Measurements from ENCODE around the gene EPHB4.

The EPHB4 gene

GRCh38 chr7:100779359-100779758 lies 48.0 kb downstream of the EPHB4 start:
- Mint-ChIP-seq H3K36me3 (ENCODE audit: low read depth) (no peaks in the 10 kb centered on the region), H3K9me3 (peaks cover 4% of the 10 kb centered on the region)
- no peak for TF ChIP-seq CTCF (IDR thresholded peaks at IDR 0.05; ENCODE audit: unreplicated experiment in 3 of 3)

GRCh38 chr7:100778061-100778621 lies 49.2 kb downstream of the EPHB4 start:
- H3K27ac Mint-ChIP-seq, result no peak overlapping the region
- no peaks in the 10 kb centered on the region for H3K36me3 Mint-ChIP-seq (ENCODE audit: low read depth)
- no peaks in the 10 kb centered on the region for H3K9me3 Mint-ChIP-seq
- TF ChIP-seq CTCF (IDR thresholded peaks at IDR 0.05; ENCODE audit: unreplicated experiment in 3 of 3), result no peak
- no peak overlapping the region for H3K4me3 Mint-ChIP-seq
- peaks cover 3% of the 10 kb centered on the region for H3K27me3 Mint-ChIP-seq (ENCODE audit: low read depth)
- H3K4me1 Mint-ChIP-seq, result no peaks in the 10 kb centered on the region

More at GRCh38 chr7:100779359-100779758, 48.0 kb downstream of the EPHB4 start:
- H3K4me3 Mint-ChIP-seq, result no peak overlapping the region
- no peak overlapping the region for H3K27ac Mint-ChIP-seq
- peaks cover 8% of the 10 kb centered on the region for H3K27me3 Mint-ChIP-seq (ENCODE audit: low read depth)
- H3K4me1 Mint-ChIP-seq, result no peaks in the 10 kb centered on the region

- no peak overlapping the region for H3K27ac Mint-ChIP-seq
- TF ChIP-seq CTCF (IDR thresholded peaks at IDR 0.05; ENCODE audit: unreplicated experiment in 3 of 3), result no peak
- no peaks in the 10 kb centered on the region for H3K36me3 Mint-ChIP-seq (ENCODE audit: low read depth)
- no peaks in the 10 kb centered on the region for H3K9me3 Mint-ChIP-seq
- no peaks in the 10 kb centered on the region for H3K27me3 Mint-ChIP-seq (ENCODE audit: low read depth)
- H3K4me1 Mint-ChIP-seq, result no peaks in the 10 kb centered on the region
- H3K4me3 Mint-ChIP-seq, result no peak overlapping the region
Observed at GRCh38 chr7:100773491-100773890, 53.8 kb downstream of the EPHB4 start.

GRCh38 chr7:100768784-100769183 lies 58.5 kb downstream of the EPHB4 start:
- H3K36me3 Mint-ChIP-seq (ENCODE audit: low read depth), result no peaks in the 10 kb centered on the region
- no peaks in the 10 kb centered on the region for H3K4me1 Mint-ChIP-seq
- peaks cover 14% of the 10 kb centered on the region for H3K27me3 Mint-ChIP-seq (ENCODE audit: low read depth)
- H3K27ac Mint-ChIP-seq, result no peak overlapping the region
- H3K4me3 Mint-ChIP-seq, result no peak overlapping the region
- no peaks in the 10 kb centered on the region for H3K9me3 Mint-ChIP-seq
- no peak for TF ChIP-seq CTCF (IDR thresholded peaks at IDR 0.05; ENCODE audit: unreplicated experiment in 3 of 3)

GRCh38 chr7:100765250-100765649 lies 62.1 kb downstream of the EPHB4 start:
- no peaks in the 10 kb centered on the region for H3K36me3 Mint-ChIP-seq (ENCODE audit: low read depth)
- no peak overlapping the region for H3K4me3 Mint-ChIP-seq
- H3K4me1 Mint-ChIP-seq, result no peaks in the 10 kb centered on the region
- H3K27ac Mint-ChIP-seq, result no peak overlapping the region
- TF ChIP-seq CTCF (IDR thresholded peaks at IDR 0.05; ENCODE audit: unreplicated experiment in 3 of 3), result no peak
- H3K9me3 Mint-ChIP-seq, result no peaks in the 10 kb centered on the region
- peaks cover 22% of the 10 kb centered on the region for H3K27me3 Mint-ChIP-seq (ENCODE audit: low read depth)

GRCh38 chr7:100764841-100765240 lies 62.5 kb downstream of the EPHB4 start:
- no peak for TF ChIP-seq CTCF (IDR thresholded peaks at IDR 0.05; ENCODE audit: unreplicated experiment in 3 of 3)
- H3K27me3 Mint-ChIP-seq (ENCODE audit: low read depth), result peaks cover 22% of the 10 kb centered on the region
- no peak overlapping the region for H3K4me3 Mint-ChIP-seq
- H3K4me1 Mint-ChIP-seq, result no peaks in the 10 kb centered on the region
- no peaks in the 10 kb centered on the region for H3K9me3 Mint-ChIP-seq
- no peaks in the 10 kb centered on the region for H3K36me3 Mint-ChIP-seq (ENCODE audit: low read depth)
- no peak overlapping the region for H3K27ac Mint-ChIP-seq
